ENCODE data around the gene PAQR5. TPM values are rescaled to one million over a fixed set of nuclear protein-coding genes. Genes with fewer than 3 reads are reported as not detected.
A peak's percentile ranks its signal among the peaks of the same experiment; 100 is the strongest.

Gene PAQR5
- total RNA-seq, 1 experiment from 2014 or later: 9.4 TPM

DNA sequence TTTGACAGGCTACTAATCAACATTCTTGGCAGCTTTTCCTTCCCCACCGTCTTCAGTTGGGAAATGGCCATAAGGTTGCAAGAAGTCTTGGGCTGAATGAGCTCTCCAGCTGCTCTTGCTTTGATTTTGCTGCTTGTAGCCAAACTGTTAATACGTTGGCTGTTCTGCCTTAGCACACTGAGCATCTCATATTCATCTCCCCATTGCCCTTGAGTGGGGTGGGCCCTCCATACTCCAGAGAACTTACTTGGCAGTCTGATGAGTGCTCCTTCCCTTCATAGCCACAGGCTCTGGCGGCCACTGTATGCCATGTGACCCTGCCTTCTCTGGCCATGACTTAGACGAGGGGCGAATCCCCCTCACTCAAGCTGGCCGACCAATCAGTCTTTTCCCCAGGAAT lies 25.8 kb upstream of the PAQR5 start:
- ATAC-seq (no peak), DNase-seq (ENCODE audit: low spot score) (no peak)
- ChIA-PET CTCF (interaction anchor here (0.6 kb wide), 3 partner anchors 12 to 242 kb away, joined by 3 read pairs; no protein-coding TSS in a partner anchor), POLR2A (no interaction called here)
- H3K4me1 Mint-ChIP-seq: peaks cover 39% of the 10 kb centered on the region
- no peaks in the 10 kb centered on the region for H3K9me3 Mint-ChIP-seq
- TF ChIP-seq, protein P1, sequence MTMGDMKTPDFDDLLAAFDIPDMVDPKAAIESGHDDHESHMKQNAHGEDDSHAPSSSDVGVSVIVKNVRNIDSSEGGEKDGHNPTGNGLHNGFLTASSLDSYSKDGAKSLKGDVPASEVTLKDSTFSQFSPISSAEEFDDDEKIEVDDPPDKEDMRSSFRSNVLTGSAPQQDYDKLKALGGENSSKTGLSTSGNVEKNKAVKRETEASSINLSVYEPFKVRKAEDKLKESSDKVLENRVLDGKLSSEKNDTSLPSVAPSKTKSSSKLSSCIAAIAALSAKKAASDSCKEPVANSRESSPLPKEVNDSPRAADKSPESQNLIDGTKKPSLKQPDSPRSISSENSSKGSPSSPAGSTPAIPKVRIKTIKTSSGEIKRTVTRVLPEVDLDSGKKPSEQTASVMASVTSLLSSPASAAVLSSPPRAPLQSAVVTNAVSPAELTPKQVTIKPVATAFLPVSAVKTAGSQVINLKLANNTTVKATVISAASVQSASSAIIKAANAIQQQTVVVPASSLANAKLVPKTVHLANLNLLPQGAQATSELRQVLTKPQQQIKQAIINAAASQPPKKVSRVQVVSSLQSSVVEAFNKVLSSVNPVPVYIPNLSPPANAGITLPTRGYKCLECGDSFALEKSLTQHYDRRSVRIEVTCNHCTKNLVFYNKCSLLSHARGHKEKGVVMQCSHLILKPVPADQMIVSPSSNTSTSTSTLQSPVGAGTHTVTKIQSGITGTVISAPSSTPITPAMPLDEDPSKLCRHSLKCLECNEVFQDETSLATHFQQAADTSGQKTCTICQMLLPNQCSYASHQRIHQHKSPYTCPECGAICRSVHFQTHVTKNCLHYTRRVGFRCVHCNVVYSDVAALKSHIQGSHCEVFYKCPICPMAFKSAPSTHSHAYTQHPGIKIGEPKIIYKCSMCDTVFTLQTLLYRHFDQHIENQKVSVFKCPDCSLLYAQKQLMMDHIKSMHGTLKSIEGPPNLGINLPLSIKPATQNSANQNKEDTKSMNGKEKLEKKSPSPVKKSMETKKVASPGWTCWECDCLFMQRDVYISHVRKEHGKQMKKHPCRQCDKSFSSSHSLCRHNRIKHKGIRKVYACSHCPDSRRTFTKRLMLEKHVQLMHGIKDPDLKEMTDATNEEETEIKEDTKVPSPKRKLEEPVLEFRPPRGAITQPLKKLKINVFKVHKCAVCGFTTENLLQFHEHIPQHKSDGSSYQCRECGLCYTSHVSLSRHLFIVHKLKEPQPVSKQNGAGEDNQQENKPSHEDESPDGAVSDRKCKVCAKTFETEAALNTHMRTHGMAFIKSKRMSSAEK (CRISPR knock-in tag; IDR thresholded peaks at IDR 0.05; ENCODE audit: borderline replicate concordance): no peak
- TF ChIP-seq CREB1 (CRISPR knock-in tag; IDR thresholded peaks at IDR 0.05): no peak
- TF ChIP-seq CREM (CRISPR knock-in tag; IDR thresholded peaks at IDR 0.05): no peak
- no peak for TF ChIP-seq ZNF232 (CRISPR knock-in tag; IDR thresholded peaks at IDR 0.05)
- TF ChIP-seq, protein P2, sequence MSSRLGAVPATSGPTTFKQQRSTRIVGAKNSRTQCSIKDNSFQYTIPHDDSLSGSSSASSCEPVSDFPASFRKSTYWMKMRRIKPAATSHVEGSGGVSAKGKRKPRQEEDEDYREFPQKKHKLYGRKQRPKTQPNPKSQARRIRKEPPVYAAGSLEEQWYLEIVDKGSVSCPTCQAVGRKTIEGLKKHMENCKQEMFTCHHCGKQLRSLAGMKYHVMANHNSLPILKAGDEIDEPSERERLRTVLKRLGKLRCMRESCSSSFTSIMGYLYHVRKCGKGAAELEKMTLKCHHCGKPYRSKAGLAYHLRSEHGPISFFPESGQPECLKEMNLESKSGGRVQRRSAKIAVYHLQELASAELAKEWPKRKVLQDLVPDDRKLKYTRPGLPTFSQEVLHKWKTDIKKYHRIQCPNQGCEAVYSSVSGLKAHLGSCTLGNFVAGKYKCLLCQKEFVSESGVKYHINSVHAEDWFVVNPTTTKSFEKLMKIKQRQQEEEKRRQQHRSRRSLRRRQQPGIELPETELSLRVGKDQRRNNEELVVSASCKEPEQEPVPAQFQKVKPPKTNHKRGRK (CRISPR knock-in tag; IDR thresholded peaks at IDR 0.05; ENCODE audit: borderline replicate concordance): no peak
- TF ChIP-seq, protein P3, sequence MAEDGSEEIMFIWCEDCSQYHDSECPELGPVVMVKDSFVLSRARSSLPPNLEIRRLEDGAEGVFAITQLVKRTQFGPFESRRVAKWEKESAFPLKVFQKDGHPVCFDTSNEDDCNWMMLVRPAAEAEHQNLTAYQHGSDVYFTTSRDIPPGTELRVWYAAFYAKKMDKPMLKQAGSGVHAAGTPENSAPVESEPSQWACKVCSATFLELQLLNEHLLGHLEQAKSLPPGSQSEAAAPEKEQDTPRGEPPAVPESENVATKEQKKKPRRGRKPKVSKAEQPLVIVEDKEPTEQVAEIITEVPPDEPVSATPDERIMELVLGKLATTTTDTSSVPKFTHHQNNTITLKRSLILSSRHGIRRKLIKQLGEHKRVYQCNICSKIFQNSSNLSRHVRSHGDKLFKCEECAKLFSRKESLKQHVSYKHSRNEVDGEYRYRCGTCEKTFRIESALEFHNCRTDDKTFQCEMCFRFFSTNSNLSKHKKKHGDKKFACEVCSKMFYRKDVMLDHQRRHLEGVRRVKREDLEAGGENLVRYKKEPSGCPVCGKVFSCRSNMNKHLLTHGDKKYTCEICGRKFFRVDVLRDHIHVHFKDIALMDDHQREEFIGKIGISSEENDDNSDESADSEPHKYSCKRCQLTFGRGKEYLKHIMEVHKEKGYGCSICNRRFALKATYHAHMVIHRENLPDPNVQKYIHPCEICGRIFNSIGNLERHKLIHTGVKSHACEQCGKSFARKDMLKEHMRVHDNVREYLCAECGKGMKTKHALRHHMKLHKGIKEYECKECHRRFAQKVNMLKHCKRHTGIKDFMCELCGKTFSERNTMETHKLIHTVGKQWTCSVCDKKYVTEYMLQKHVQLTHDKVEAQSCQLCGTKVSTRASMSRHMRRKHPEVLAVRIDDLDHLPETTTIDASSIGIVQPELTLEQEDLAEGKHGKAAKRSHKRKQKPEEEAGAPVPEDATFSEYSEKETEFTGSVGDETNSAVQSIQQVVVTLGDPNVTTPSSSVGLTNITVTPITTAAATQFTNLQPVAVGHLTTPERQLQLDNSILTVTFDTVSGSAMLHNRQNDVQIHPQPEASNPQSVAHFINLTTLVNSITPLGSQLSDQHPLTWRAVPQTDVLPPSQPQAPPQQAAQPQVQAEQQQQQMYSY (CRISPR knock-in tag; IDR thresholded peaks at IDR 0.05): no peak
- TF ChIP-seq CBFB (CRISPR knock-in tag; IDR thresholded peaks at IDR 0.05; ENCODE audit: low read depth): no peak
- no peak for TF ChIP-seq SP1 (CRISPR knock-in tag; conservative IDR thresholded peaks at IDR 0.05)
- TF ChIP-seq, protein P4, sequence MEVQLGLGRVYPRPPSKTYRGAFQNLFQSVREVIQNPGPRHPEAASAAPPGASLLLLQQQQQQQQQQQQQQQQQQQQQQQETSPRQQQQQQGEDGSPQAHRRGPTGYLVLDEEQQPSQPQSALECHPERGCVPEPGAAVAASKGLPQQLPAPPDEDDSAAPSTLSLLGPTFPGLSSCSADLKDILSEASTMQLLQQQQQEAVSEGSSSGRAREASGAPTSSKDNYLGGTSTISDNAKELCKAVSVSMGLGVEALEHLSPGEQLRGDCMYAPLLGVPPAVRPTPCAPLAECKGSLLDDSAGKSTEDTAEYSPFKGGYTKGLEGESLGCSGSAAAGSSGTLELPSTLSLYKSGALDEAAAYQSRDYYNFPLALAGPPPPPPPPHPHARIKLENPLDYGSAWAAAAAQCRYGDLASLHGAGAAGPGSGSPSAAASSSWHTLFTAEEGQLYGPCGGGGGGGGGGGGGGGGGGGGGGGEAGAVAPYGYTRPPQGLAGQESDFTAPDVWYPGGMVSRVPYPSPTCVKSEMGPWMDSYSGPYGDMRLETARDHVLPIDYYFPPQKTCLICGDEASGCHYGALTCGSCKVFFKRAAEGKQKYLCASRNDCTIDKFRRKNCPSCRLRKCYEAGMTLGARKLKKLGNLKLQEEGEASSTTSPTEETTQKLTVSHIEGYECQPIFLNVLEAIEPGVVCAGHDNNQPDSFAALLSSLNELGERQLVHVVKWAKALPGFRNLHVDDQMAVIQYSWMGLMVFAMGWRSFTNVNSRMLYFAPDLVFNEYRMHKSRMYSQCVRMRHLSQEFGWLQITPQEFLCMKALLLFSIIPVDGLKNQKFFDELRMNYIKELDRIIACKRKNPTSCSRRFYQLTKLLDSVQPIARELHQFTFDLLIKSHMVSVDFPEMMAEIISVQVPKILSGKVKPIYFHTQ (CRISPR knock-in tag; IDR thresholded peaks at IDR 0.05): no peak
- no peak for TF ChIP-seq OVOL2 (CRISPR knock-in tag; IDR thresholded peaks at IDR 0.05; ENCODE audit: borderline replicate concordance)
- no peak for TF ChIP-seq IRF2 (CRISPR knock-in tag; IDR thresholded peaks at IDR 0.05; ENCODE audit: borderline replicate concordance, low read depth)
- no peaks in the 10 kb centered on the region for H3K27me3 Mint-ChIP-seq (ENCODE audit: low read depth)
- no peak overlapping the region for H3K27ac Mint-ChIP-seq
- no peaks in the 10 kb centered on the region for H3K36me3 Mint-ChIP-seq
- H3K4me3 Mint-ChIP-seq: no peak overlapping the region

DNA sequence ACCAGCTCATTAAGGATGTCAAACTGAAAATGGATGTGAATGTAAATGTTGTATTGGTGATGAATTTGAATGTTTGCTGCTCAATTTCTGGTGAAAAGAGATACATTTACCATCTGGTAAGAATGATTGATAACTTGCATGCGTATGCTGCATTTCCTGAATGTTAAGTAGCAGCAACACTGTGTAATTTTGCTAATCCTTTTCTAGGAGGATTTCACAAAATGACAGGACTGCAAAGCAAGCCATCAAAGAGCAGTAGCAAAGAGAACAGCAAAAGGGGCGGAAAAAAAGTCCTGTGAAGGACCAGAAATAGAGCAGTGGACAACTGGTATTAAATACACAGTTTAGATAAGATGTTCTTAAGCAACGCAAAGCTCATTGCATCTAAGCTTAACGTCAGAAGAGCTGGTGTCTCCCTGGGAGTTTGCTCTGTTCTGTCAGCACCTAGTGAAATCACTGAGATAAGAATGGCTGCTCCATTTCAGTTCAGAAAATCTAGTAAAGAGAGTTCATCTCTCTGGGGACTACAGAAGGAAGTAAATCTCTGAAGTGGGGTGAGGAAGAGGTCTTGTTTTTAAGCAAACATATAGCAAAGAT lies 23.5 kb upstream of the PAQR5 start:
- no peak for DNase-seq (ENCODE audit: low spot score)
- H3K4me3 Mint-ChIP-seq: no peak overlapping the region
- H3K36me3 Mint-ChIP-seq: no peaks in the 10 kb centered on the region
- no peaks in the 10 kb centered on the region for H3K9me3 Mint-ChIP-seq
- peaks cover 39% of the 10 kb centered on the region for H3K4me1 Mint-ChIP-seq
- ChIA-PET POLR2A (no interaction called here), CTCF (interaction anchor here (0.9 to 1.0 kb wide), 2 partner anchors 120 to 216 kb away, joined by 3 read pairs; no protein-coding TSS in a partner anchor)
- peak overlapping the region; percentile 2; the same call in 1 of the 2 replicates for H3K27ac Mint-ChIP-seq
- TF ChIP-seq, protein P5, sequence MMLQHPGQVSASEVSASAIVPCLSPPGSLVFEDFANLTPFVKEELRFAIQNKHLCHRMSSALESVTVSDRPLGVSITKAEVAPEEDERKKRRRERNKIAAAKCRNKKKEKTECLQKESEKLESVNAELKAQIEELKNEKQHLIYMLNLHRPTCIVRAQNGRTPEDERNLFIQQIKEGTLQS (CRISPR knock-in tag; conservative IDR thresholded peaks at IDR 0.05): no peak
- TF ChIP-seq, protein P4 (CRISPR knock-in tag; IDR thresholded peaks at IDR 0.05): no peak
- H3K27me3 Mint-ChIP-seq (ENCODE audit: low read depth): no peaks in the 10 kb centered on the region
- ATAC-seq: no peak

All from WTC11 (cell line).